ENCODE data around the gene PNMA8A. TPM values are rescaled to one million over a fixed set of nuclear protein-coding genes. Genes with fewer than 3 reads are reported as not detected.
"Not testable (repeated sequence)": the region's sequence is repeated elsewhere in the genome, so short reads cannot be mapped to it uniquely, and the experiment has no call there.

PNMA8A gene
- polyA plus RNA-seq, 1 donor from 2014 or later = 234 TPM

GRCh38 chr19:46497773-46498172, 26.4 kb upstream of the PNMA8A start:
- H3K9me3 ChIP-seq (ENCODE audit: low read length) = peaks cover 14% of the 10 kb centered on the region
- no peak for TF ChIP-seq SMC3 (conservative IDR thresholded peaks at IDR 0.05; ENCODE audit: poor library complexity)
- no peak for TF ChIP-seq RAD21 (conservative IDR thresholded peaks at IDR 0.05)
- TF ChIP-seq, protein P1, sequence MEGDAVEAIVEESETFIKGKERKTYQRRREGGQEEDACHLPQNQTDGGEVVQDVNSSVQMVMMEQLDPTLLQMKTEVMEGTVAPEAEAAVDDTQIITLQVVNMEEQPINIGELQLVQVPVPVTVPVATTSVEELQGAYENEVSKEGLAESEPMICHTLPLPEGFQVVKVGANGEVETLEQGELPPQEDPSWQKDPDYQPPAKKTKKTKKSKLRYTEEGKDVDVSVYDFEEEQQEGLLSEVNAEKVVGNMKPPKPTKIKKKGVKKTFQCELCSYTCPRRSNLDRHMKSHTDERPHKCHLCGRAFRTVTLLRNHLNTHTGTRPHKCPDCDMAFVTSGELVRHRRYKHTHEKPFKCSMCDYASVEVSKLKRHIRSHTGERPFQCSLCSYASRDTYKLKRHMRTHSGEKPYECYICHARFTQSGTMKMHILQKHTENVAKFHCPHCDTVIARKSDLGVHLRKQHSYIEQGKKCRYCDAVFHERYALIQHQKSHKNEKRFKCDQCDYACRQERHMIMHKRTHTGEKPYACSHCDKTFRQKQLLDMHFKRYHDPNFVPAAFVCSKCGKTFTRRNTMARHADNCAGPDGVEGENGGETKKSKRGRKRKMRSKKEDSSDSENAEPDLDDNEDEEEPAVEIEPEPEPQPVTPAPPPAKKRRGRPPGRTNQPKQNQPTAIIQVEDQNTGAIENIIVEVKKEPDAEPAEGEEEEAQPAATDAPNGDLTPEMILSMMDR (IDR thresholded peaks at IDR 0.05; ENCODE audit: poor library complexity, severe bottlenecking) = no peak
- no peak for TF ChIP-seq EZH2 (IDR thresholded peaks at IDR 0.05; ENCODE audit: borderline replicate concordance, insufficient read depth, low read length, poor library complexity, severe bottlenecking)
- no peak for TF ChIP-seq TAF1 (IDR thresholded peaks at IDR 0.05; ENCODE audit: low read depth)
- TF ChIP-seq POLR2AphosphoS5 (IDR thresholded peaks at IDR 0.05) = no peak
- no peak for TF ChIP-seq REST (IDR thresholded peaks at IDR 0.05; ENCODE audit: borderline replicate concordance)
- no peak for TF ChIP-seq MXI1 (conservative IDR thresholded peaks at IDR 0.05; ENCODE audit: poor library complexity, severe bottlenecking)
- TF ChIP-seq EP300 (conservative IDR thresholded peaks at IDR 0.05; ENCODE audit: poor library complexity, severe bottlenecking) = no peak
- no peak overlapping the region for H2AFZ ChIP-seq (ENCODE audit: low read depth, low read length)
- H3K4me3 ChIP-seq (ENCODE audit: low read length) = no peak overlapping the region
- H3K9ac ChIP-seq (ENCODE audit: low read length) = no peak overlapping the region
- H3F3A ChIP-seq (ENCODE audit: insufficient read depth, low read length, poor library complexity, severe bottlenecking) = no peaks in the 10 kb centered on the region
- no peaks in the 10 kb centered on the region for H3K79me2 ChIP-seq (replicated peaks; ENCODE audit: insufficient read depth, low read length)
- H3K27me3 ChIP-seq (ENCODE audit: insufficient read depth, low read depth, low read length) = peaks cover 19% of the 10 kb centered on the region
- no peaks in the 10 kb centered on the region for H3K9me2 ChIP-seq (ENCODE audit: insufficient read depth, low read length)
- no peak overlapping the region for H3K27ac ChIP-seq (ENCODE audit: low read length)
- no peak overlapping the region for H3K4me2 ChIP-seq (ENCODE audit: low read length)
- H4K20me1 ChIP-seq (ENCODE audit: insufficient read depth) = no peaks in the 10 kb centered on the region
- H3K36me3 ChIP-seq (ENCODE audit: insufficient read depth, low read length) = no peaks in the 10 kb centered on the region

GRCh38 chr19:46496886-46497285, 25.5 kb upstream of the PNMA8A start:
- not testable (repeated sequence) for H4K20me1 ChIP-seq (ENCODE audit: insufficient read depth); H3K36me3 ChIP-seq (ENCODE audit: insufficient read depth, low read length); H3K79me2 ChIP-seq (replicated peaks; ENCODE audit: insufficient read depth, low read length); H2AFZ ChIP-seq (ENCODE audit: low read depth, low read length); H3K4me2 ChIP-seq (ENCODE audit: low read length); H3F3A ChIP-seq (ENCODE audit: insufficient read depth, low read length, poor library complexity, severe bottlenecking); H3K9me2 ChIP-seq (ENCODE audit: insufficient read depth, low read length); H3K4me3 ChIP-seq (ENCODE audit: low read length)
- Histone ChIP-seq H3K27me3 (ENCODE audit: insufficient read depth, low read depth, low read length) (peaks cover 28% of the 10 kb centered on the region), H3K27ac (ENCODE audit: low read length) (peak overlapping the region; percentile 96), H3K9me3 (ENCODE audit: low read length) (peaks cover 14% of the 10 kb centered on the region), H3K9ac (ENCODE audit: low read length) (peak overlapping the region; percentile 81)

DNA sequence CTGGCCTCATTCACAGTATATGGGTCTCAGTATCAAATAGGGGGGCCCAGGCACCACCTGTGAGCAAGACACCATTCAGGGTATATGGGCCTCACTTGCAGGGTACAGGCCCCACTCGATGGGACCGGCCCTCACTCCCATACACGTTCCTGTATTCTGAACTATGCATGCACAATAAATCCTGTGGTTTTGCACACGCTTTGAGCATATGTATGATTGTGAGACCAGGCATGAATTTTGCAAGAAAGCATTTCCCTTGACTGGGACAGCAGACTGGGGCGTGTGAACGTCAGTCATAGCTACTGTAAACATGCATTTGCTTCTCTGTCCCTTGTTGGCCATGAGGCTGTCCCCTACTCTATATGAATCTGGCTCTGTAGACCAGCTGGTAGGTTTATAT, 24.9 kb upstream of the PNMA8A start:
- no peaks in the 10 kb centered on the region for H4K20me1 ChIP-seq (ENCODE audit: insufficient read depth)
- no peaks in the 10 kb centered on the region for H3K79me2 ChIP-seq (replicated peaks; ENCODE audit: insufficient read depth, low read length)
- H3K4me2 ChIP-seq (ENCODE audit: low read length) = peak overlapping the region; percentile 74
- peak overlapping the region; percentile 96 for H3K27ac ChIP-seq (ENCODE audit: low read length)
- H3K36me3 ChIP-seq (ENCODE audit: insufficient read depth, low read length) = no peaks in the 10 kb centered on the region
- TF ChIP-seq SMC3 (conservative IDR thresholded peaks at IDR 0.05; ENCODE audit: poor library complexity) (no peak), POLR2AphosphoS5 (IDR thresholded peaks at IDR 0.05) (no peak), EP300 (conservative IDR thresholded peaks at IDR 0.05; ENCODE audit: poor library complexity, severe bottlenecking) (no peak), EZH2 (IDR thresholded peaks at IDR 0.05; ENCODE audit: borderline replicate concordance, insufficient read depth, low read length, poor library complexity, severe bottlenecking) (no peak), MXI1 (conservative IDR thresholded peaks at IDR 0.05; ENCODE audit: poor library complexity, severe bottlenecking) (no peak), RAD21 (conservative IDR thresholded peaks at IDR 0.05) (no peak)
- no peaks in the 10 kb centered on the region for H3F3A ChIP-seq (ENCODE audit: insufficient read depth, low read length, poor library complexity, severe bottlenecking)
- H2AFZ ChIP-seq (ENCODE audit: low read depth, low read length) = peak overlapping the region; percentile 41
- peaks cover 31% of the 10 kb centered on the region for H3K27me3 ChIP-seq (ENCODE audit: insufficient read depth, low read depth, low read length)
- H3K9me2 ChIP-seq (ENCODE audit: insufficient read depth, low read length) = no peaks in the 10 kb centered on the region
- H3K9me3 ChIP-seq (ENCODE audit: low read length) = peaks cover 14% of the 10 kb centered on the region
- H3K4me3 ChIP-seq (ENCODE audit: low read length) = peak overlapping the region; percentile 71
- peak overlapping the region; percentile 81 for H3K9ac ChIP-seq (ENCODE audit: low read length)

Data from neural cell (in vitro differentiated cells).